ENCODE measurements around the gene TAF1. TPM values are rescaled to one million over a fixed set of nuclear protein-coding genes. Genes with fewer than 3 reads are reported as not detected.

TAF1 gene
- total RNA-seq, 4 donors from 2014 or later, result 34.3 to 59.4 (median 41.4) TPM

GRCh38 chrX:71515038-71515396 is 148.9 kb downstream of the TAF1 start:
- TF ChIP-seq CTCF (IDR thresholded peaks at IDR 0.05) (no peak), EP300 (IDR thresholded peaks at IDR 0.05) (no peak), POLR2AphosphoS5 (IDR thresholded peaks at IDR 0.05) (no peak), POLR2A (IDR thresholded peaks at IDR 0.05; ENCODE audit: low read depth) (no peak)
- WGBS, result 63% methylated on average over 2 of the region's 2 CpGs

More at GRCh38 chrX:71515038-71515396, 148.9 kb downstream of the TAF1 start:
- intact Hi-C loops (cut with DNase I), result no loop called here
- Histone ChIP-seq H3K36me3 (no peaks in the 10 kb centered on the region), H3K27ac (replicated peaks in 1 of 4) (no peak overlapping the region), H3K27me3 (no peaks in the 10 kb centered on the region), H3K9me3 (peaks cover 0 to 5% (median 0%) of the 10 kb centered on the region in 4 donors), H3K4me3 (no peak overlapping the region), H3K4me1 (no peaks in the 10 kb centered on the region)
- DNase-seq (ENCODE audit: extremely low spot score), result no peak

Small RNA genes within 50 kb of the gene (small RNA-seq; reads per million reads assigned to genes)
- gene AL590762.4 (0 reads per million in 3 donors), gene RF00019 (0 reads per million in 3 donors)

Other genes with a start within 250 kb of the TAF1 start
- 10 to 100 TPM; 23.7 to 34.2 (median 28.2) TPM for gene MED12, start 247.8 kb upstream of the TAF1 start, total RNA-seq
- gene NLGN3, start 221.5 kb upstream of the TAF1 start, total RNA-seq, result 1 to 10 TPM; 1.2 to 2.8 (median 2.4) TPM
- gene GJB1, start 143.1 kb upstream of the TAF1 start, total RNA-seq, result under 1 TPM in 1 of 4 donors, not detected in 3; 0.19 TPM
- 10 to 100 TPM in 3 of 4 donors, 1 to 10 TPM in 1; 9.9 to 19.0 (median 16.8) TPM for gene ZMYM3, start 112.2 kb upstream of the TAF1 start, total RNA-seq
- 100 to 1,000 TPM; 191 to 237 (median 235) TPM for gene NONO, start 82.7 kb upstream of the TAF1 start, total RNA-seq
- 10 to 100 TPM; 12.0 to 35.7 (median 22.2) TPM for gene ITGB1BP2, start 64.6 kb upstream of the TAF1 start, total RNA-seq
- 10 to 100 TPM; 54.2 to 90.1 (median 68.1) TPM for gene OGT, start 166.7 kb downstream of the TAF1 start, total RNA-seq
- gene GCNA, start 212.1 kb downstream of the TAF1 start, total RNA-seq, result 1 to 10 TPM in 3 of 4 donors, under 1 TPM in 1; 0.65 to 2.9 (median 1.2) TPM